Keratinocyte (primary cell): ENCODE results near the gene AGTRAP.

Experiments used
- CTCF ChIP-seq, 3 experiments: IDR thresholded peaks in 1 of 3; conservative IDR thresholded peaks in 1 of 3; optimal IDR thresholded peaks in 1 of 3; 2 replicates in 2 of 3; 3 replicates in 1 of 3; pipeline versions ENCODE3 to v1.5.1; 2011; ENCODE audit warnings: low read length in 3 of 3, mild to moderate bottlenecking in 3 of 3, moderate library complexity in 2 of 3, control low read depth in 1 of 3, inconsistent platforms in 1 of 3; ENCODE audit not compliant: insufficient read depth in 2 of 3; ENCODE audit errors: extremely low read depth in 1 of 3
- EZH2 ChIP-seq: IDR thresholded peaks from one replicate; pipeline ENCODE4 v1.6.1; 2012; ENCODE audit warnings: inconsistent platforms, mild to moderate bottlenecking, low read length, moderate library complexity

GRCh38 chr1:11789126-11790067 lies 53.5 kb downstream of the AGTRAP start:
- TF ChIP-seq CTCF (optimal IDR thresholded peaks at IDR 0.05 in 1 of 3, IDR thresholded peaks at IDR 0.05 in 1 of 3, conservative IDR thresholded peaks at IDR 0.05 in 1 of 3; ENCODE audit: extremely low read depth in 1 of 3, insufficient read depth in 2 of 3, low read length in 3 of 3): no peak
- no peak for TF ChIP-seq EZH2
